Lung (tissue), 12 donors: ENCODE data around the gene IGFN1. TPM values are rescaled to one million over a fixed set of nuclear protein-coding genes. Genes with fewer than 3 reads are reported as not detected.
"Not testable (repeated sequence)": the region's sequence is repeated elsewhere in the genome, so short reads cannot be mapped to it uniquely, and the experiment has no call there.

Experiments
- ATAC-seq: fragments of 200-7000 bp; cut with Tn5 transposase; one replicate; pipeline ENCODE4 v1.9.1; 2020; ENCODE audit warnings: moderate number of reproducible peaks; ENCODE audit not compliant: insufficient read depth, low FRiP score
- DNase-seq, 3 donors: peaks; one replicate each; pipeline ENCODE4 v3.0.0-alpha.2; 2013 to 2017
- H3K27ac ChIP-seq, 2 donors: one replicate each; pipeline ENCODE4 v1.5.1; 2013; ENCODE audit warnings: mild to moderate bottlenecking in 2 of 2, moderate library complexity in 2 of 2, control low read depth in 1 of 2, inconsistent platforms in 1 of 2, low read depth in 1 of 2, low read length in 1 of 2
- H3K27me3 ChIP-seq, 3 donors: one replicate each; pipeline ENCODE4 v1.5.1; 2013; ENCODE audit warnings: low read length in 2 of 3; ENCODE audit not compliant: control insufficient read depth in 3 of 3, insufficient read depth in 3 of 3
- H3K36me3 ChIP-seq, 4 donors: one replicate each; pipeline ENCODE4 v1.5.1; 2013; ENCODE audit warnings: low read length in 4 of 4, mild to moderate bottlenecking in 1 of 4, moderate library complexity in 1 of 4; ENCODE audit not compliant: control insufficient read depth in 4 of 4, insufficient read depth in 4 of 4
- H3K4me1 ChIP-seq, 5 donors: one replicate each; pipeline ENCODE4 v1.5.1; 2013; ENCODE audit warnings: low read length in 5 of 5, mild to moderate bottlenecking in 2 of 5, moderate library complexity in 1 of 5; ENCODE audit not compliant: control insufficient read depth in 5 of 5, insufficient read depth in 5 of 5
- H3K4me3 ChIP-seq: one replicate; pipeline ENCODE4 v1.5.1; 2013; ENCODE audit warnings: mild to moderate bottlenecking, control low read depth, moderate library complexity
- H3K9ac ChIP-seq, 2 donors: one replicate each; pipeline ENCODE4 v1.5.1; 2013; ENCODE audit warnings: low read length in 2 of 2, control low read depth in 1 of 2; ENCODE audit not compliant: insufficient read depth in 1 of 2
- H3K9me3 ChIP-seq, 4 donors: one replicate each; pipeline ENCODE4 v1.5.1; 2013; ENCODE audit warnings: low read length in 3 of 4, mild to moderate bottlenecking in 1 of 4, moderate library complexity in 1 of 4; ENCODE audit not compliant: control insufficient read depth in 4 of 4, insufficient read depth in 3 of 4
- WGBS, 2 donors: extraction: QIAGEN DNeasy Blood & Tissue Kit; methylation state at CpG; one replicate each; pipeline ENCODE4 v1.1.7; 2013; 5-methylcytosine and 5-hydroxymethylcytosine counted together
- polyA plus RNA-seq, 2 donors: library from polyadenylated mRNA; stranded (reverse); fragments of 200-250 nt; gene quantifications; one replicate each; pipeline ENCODE4 v1.2.1, GENCODE V29; 2013
- total RNA-seq, 2 donors: library from RNA; depleted of rRNA in 1 of 2; stranded (reverse); fragments of >200 nt in 1 of 2; gene quantifications; one replicate each; pipeline ENCODE4 v1.2.1, GENCODE V29; 2014 to 2021
- TF ChIP-seq, protein P1 (sequence below): IDR thresholded peaks from 2 replicates; pipeline ENCODE4 v1.5.1; 2012; ENCODE audit warnings: mild to moderate bottlenecking; ENCODE audit errors: control extremely low read depth, extremely low read depth
- donor health status: control.
- donor health status: control.
- donor health status: Bipolar disorder and iron deficiency.
- donor health status: healthy.
- donor health status: DM: yes; HTN: yes; CAD: no.

IGFN1 gene
- total and polyA plus RNA-seq, 4 donors: 0.25 to 3.6 (median 1.5) TPM

DNA sequence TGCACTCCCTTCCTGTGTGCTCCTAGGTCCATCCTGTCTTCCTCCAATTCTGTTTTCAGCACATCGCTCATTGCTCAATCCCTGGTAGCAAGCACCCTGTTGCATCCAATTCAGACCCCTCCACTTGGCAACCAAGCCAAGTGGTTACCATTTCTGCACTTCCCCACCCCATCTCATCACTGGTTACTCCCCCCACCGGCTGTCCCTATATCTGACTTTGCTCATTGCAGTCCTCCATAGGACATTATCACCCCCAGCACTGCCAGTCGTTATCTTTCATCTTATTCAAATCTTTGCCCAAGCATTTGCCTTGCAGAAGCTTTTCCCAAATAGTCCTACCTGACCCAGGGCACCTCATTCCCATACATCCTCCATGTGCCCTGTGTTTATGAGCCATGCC is 34.3 kb upstream of the IGFN1 start:
- ATAC-seq (no peak), DNase-seq (no peak)
- Histone ChIP-seq H3K27ac (no peak overlapping the region), H3K9ac (no peak overlapping the region), H3K4me1 (peaks cover 0 to 23% (median 6%) of the 10 kb centered on the region in 5 donors), H3K27me3 (no peaks in the 10 kb centered on the region), H3K36me3 (peaks cover 0 to 12% (median 4%) of the 10 kb centered on the region in 4 donors), H3K9me3 (no peaks in the 10 kb centered on the region), H3K4me3 (no peak overlapping the region)
- 85 to 88% methylated on average over 3 of the region's 3 CpGs for WGBS, 2 donors
- TF ChIP-seq, protein P1, sequence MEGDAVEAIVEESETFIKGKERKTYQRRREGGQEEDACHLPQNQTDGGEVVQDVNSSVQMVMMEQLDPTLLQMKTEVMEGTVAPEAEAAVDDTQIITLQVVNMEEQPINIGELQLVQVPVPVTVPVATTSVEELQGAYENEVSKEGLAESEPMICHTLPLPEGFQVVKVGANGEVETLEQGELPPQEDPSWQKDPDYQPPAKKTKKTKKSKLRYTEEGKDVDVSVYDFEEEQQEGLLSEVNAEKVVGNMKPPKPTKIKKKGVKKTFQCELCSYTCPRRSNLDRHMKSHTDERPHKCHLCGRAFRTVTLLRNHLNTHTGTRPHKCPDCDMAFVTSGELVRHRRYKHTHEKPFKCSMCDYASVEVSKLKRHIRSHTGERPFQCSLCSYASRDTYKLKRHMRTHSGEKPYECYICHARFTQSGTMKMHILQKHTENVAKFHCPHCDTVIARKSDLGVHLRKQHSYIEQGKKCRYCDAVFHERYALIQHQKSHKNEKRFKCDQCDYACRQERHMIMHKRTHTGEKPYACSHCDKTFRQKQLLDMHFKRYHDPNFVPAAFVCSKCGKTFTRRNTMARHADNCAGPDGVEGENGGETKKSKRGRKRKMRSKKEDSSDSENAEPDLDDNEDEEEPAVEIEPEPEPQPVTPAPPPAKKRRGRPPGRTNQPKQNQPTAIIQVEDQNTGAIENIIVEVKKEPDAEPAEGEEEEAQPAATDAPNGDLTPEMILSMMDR: no peak

DNA sequence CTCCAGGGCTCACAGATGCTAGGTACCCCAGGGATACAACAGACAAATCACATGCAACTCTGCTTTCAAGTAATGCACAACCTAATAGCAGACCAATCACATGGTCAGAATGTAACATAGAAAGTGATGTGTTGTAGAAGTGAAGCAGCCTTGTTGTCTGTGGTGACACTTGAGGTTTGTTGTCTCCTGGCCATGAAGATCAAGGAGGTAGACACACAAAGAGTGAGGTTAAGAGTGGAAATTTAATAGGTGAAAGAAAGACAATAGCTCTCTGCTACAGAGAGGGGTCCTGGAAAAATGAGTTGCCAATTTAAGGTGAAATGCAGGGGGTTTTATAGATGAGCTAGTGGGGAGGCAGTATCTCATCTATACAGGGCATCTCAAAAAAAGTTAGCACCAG is 33.8 kb upstream of the IGFN1 start:
- Histone ChIP-seq H3K27me3 (no peaks in the 10 kb centered on the region), H3K9me3 (no peaks in the 10 kb centered on the region), H3K4me1 (peaks cover 0 to 23% (median 6%) of the 10 kb centered on the region in 5 donors), H3K27ac (no peak overlapping the region), H3K36me3 (peaks cover 0 to 8% (median 1%) of the 10 kb centered on the region in 4 donors), H3K9ac (no peak overlapping the region), H3K4me3 (no peak overlapping the region)
- ATAC-seq (no peak), DNase-seq (no peak)
- TF ChIP-seq, protein P1: no peak

DNA sequence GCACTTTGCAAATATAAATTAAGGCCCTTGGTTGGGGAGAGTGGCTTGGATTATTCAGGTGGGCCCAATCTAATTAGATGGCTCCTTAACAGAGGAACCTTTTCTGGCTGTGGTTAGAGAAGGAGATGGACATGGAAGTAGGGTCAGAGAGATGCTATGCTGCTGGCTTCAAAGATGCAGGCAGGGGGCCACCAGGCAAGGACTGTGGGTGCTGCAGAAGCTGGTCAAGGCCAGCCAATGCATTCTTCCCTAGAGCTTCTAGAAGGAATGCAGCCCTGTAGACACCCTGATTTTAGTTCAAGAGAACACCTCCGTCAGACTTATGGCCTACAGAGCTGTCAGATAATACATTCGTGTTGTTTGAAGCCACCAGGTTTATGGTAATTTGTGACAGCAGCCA is 32.7 kb upstream of the IGFN1 start:
- Histone ChIP-seq H3K4me3 (no peak overlapping the region), H3K36me3 (peaks cover 0 to under 1% (median 0%) of the 10 kb centered on the region in 4 donors), H3K9me3 (no peaks in the 10 kb centered on the region), H3K27ac (no peak overlapping the region), H3K27me3 (no peaks in the 10 kb centered on the region), H3K4me1 (peaks cover 0 to 15% (median 6%) of the 10 kb centered on the region in 5 donors), H3K9ac (no peak overlapping the region)
- DNase-seq (no peak), ATAC-seq (no peak)
- 90 to 96% methylated on average over 2 of the region's 2 CpGs for WGBS, 2 donors
- TF ChIP-seq, protein P1: no peak

DNA sequence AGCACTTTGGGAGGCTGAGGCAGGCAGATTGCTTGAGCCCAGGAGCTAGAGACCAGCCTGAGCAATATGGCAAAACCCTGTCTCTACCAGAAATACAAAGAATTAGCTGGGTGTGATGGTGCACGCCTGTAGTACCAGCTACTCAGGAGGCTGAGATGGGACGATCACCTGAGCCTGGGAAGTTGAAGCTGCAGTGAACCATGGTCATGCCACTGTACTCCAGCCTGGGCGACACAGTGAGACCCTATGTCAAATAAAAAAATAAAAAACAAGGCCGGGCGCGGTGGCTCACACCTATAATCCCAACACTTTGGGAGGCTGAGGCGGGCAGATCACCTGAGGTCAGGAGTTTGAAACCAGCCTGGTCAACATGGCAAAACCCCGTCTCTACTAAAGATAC is 27.6 kb upstream of the IGFN1 start:
- not testable (repeated sequence) for H3K36me3 ChIP-seq, H3K9ac ChIP-seq, ATAC-seq, H3K4me3 ChIP-seq, H3K27me3 ChIP-seq, H3K9me3 ChIP-seq, DNase-seq, H3K27ac ChIP-seq, H3K4me1 ChIP-seq
- 89 to 92% methylated on average over 8 of the region's 8 CpGs for WGBS, 2 donors
